CD8-positive, alpha-beta memory T cell (primary cell): ENCODE data around the gene AP1M2. TPM values are rescaled to one million over a fixed set of nuclear protein-coding genes. Genes with fewer than 3 reads are reported as not detected.
"Not testable (repeated sequence)": the region's sequence is repeated elsewhere in the genome, so short reads cannot be mapped to it uniquely, and the experiment has no call there.

ENCODE experiments used
- CTCF ChIA-PET: fragments of 350-600 bp; sonication (Branson Sonifier 250); formaldehyde crosslinking; loops from one replicate; lab custom pipeline; 2021; ENCODE audit warnings: antibody characterized with exemption; lab: Charles Lee
- POLR2A ChIA-PET: fragments of 350-600 bp; sonication (Branson Sonifier 250); formaldehyde crosslinking; loops from one replicate; lab custom pipeline; 2021; ENCODE audit warnings: antibody characterized with exemption; lab: Charles Lee
- DNase-seq, 5 donors: peaks; one replicate each; pipeline versions ENCODE4 v3.0.0 to v3.0.0-alpha.2; 2020 to 2022; ENCODE audit warnings: mixed read lengths in 1 of 5
- H3K27ac ChIP-seq: one replicate; pipeline ENCODE4 v1.7.0; 2013; ENCODE audit warnings: low read depth, mild to moderate bottlenecking, low read length, moderate library complexity
- H3K27me3 ChIP-seq: 2 replicates; pipeline ENCODE4 v1.7.0; 2013; ENCODE audit warnings: low read length, mild to moderate bottlenecking; ENCODE audit not compliant: insufficient read depth, poor library complexity, severe bottlenecking
- H3K36me3 ChIP-seq: 2 replicates; pipeline ENCODE4 v1.7.0; 2013; ENCODE audit warnings: mild to moderate bottlenecking, low read length, moderate library complexity; ENCODE audit not compliant: insufficient read depth
- H3K4me1 ChIP-seq: 2 replicates; pipeline ENCODE4 v1.7.0; 2013; ENCODE audit warnings: mild to moderate bottlenecking, low read length, moderate library complexity; ENCODE audit not compliant: insufficient read depth
- H3K4me3 ChIP-seq: 2 replicates; pipeline ENCODE4 v1.7.0; 2013; ENCODE audit warnings: mild to moderate bottlenecking, low read length
- H3K9me3 ChIP-seq: 2 replicates; pipeline ENCODE4 v1.7.0; 2013; ENCODE audit warnings: mild to moderate bottlenecking, low read length
- H3K27ac Mint-ChIP-seq, 8 donors: one replicate each; pipeline ENCODE4 v1.8.0; 2020 to 2021; ENCODE audit warnings: mixed read lengths in 8 of 8, mild to moderate bottlenecking in 6 of 8, inconsistent platforms in 3 of 8, moderate library complexity in 3 of 8
- H3K27me3 Mint-ChIP-seq, 2 donors: one replicate each; pipeline ENCODE4 v1.8.0; 2020 to 2021; ENCODE audit warnings: mixed read lengths in 2 of 2, mild to moderate bottlenecking in 1 of 2, moderate library complexity in 1 of 2
- H3K36me3 Mint-ChIP-seq, 3 donors: one replicate each; pipeline ENCODE4 v1.8.0; 2020 to 2021; ENCODE audit warnings: mixed read lengths in 3 of 3, inconsistent platforms in 1 of 3, mild to moderate bottlenecking in 1 of 3
- H3K4me1 Mint-ChIP-seq, 3 donors: one replicate each; pipeline ENCODE4 v1.8.0; 2020 to 2021; ENCODE audit warnings: mixed read lengths in 3 of 3, inconsistent platforms in 1 of 3, mild to moderate bottlenecking in 1 of 3
- H3K4me3 Mint-ChIP-seq, 7 donors: one replicate each; pipeline ENCODE4 v1.8.0; 2020 to 2021; ENCODE audit warnings: mixed read lengths in 7 of 7, mild to moderate bottlenecking in 6 of 7, moderate library complexity in 4 of 7, inconsistent platforms in 2 of 7
- H3K9me3 Mint-ChIP-seq, 5 donors: one replicate each; pipeline ENCODE4 v1.8.0; 2020 to 2022; ENCODE audit warnings: mixed read lengths in 5 of 5, mild to moderate bottlenecking in 3 of 5, moderate library complexity in 2 of 5, inconsistent platforms in 1 of 5
- polyA plus RNA-seq: library from polyadenylated mRNA; unstranded; fragments of 300-500 nt; fragmentation: Illumina TruSeq; gene quantifications from one replicate; pipeline ENCODE4 v1.2.3, GENCODE V29; 2021
- total RNA-seq, 2 experiments: library from RNA; stranded (reverse); gene quantifications; one replicate each; pipeline ENCODE4 v1.2.3, GENCODE V29; 2021

The AP1M2 gene
- total and polyA plus RNA-seq, 3 experiments from 2014 or later = not detected

DNA sequence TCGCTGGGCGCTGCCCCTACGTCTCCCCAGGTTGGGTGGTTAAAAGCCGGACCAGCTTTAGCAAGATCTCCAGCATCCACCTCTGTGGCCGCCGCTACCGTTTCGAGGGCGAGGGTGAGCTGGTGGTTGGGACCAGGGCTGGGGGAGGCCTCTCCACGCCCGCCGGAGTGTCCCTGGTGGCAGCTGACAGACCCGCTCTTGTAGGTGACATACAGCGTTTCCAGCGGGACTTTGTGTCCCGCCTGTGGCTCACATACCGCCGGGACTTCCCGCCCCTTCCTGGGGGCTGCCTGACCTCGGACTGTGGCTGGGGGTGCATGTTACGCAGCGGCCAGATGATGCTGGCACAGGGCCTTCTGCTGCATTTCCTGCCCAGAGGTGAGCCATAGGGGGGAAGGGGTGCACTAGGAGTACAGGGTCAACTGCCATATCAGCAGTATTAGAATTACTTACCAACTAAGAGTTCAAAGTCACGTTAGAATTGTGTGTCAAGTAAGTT lies 42.3 kb downstream of the AP1M2 start:
- peaks cover 11 to 27% (median 14%) of the 10 kb centered on the region in 3 donors for H3K4me1 Mint-ChIP-seq
- CTCF ChIA-PET = interaction anchor here (0.9 kb wide), 1 partner anchor 52 kb away, joined by 3 read pairs; no protein-coding TSS in a partner anchor
- peaks cover 0 to 30% (median 0%) of the 10 kb centered on the region in 3 donors for H3K36me3 Mint-ChIP-seq
- H3K9me3 Mint-ChIP-seq = no peaks in the 10 kb centered on the region
- H3K4me1 ChIP-seq = peaks cover 17% of the 10 kb centered on the region
- H3K9me3 ChIP-seq = no peaks in the 10 kb centered on the region
- DNase-seq = no peak
- H3K27me3 ChIP-seq = no peaks in the 10 kb centered on the region
- POLR2A ChIA-PET = interaction anchor here (0.6 to 1.5 kb wide), 5 partner anchors 21 to 109 kb away, joined by 3 to 5 read pairs (median 3); partner anchors contain the start of genes KRI1 and S1PR5
- peaks cover 2 to 3% of the 10 kb centered on the region in 2 donors for H3K27me3 Mint-ChIP-seq
- H3K4me3 ChIP-seq = peak overlapping the region; percentile 61
- peaks cover 15% of the 10 kb centered on the region for H3K36me3 ChIP-seq
- peak overlapping the region; percentile 90 to 96 (median 93) for H3K4me3 Mint-ChIP-seq
- peak overlapping the region; percentile 76 to 97 (median 93) for H3K27ac Mint-ChIP-seq
- H3K27ac ChIP-seq = peak overlapping the region; percentile 79

DNA sequence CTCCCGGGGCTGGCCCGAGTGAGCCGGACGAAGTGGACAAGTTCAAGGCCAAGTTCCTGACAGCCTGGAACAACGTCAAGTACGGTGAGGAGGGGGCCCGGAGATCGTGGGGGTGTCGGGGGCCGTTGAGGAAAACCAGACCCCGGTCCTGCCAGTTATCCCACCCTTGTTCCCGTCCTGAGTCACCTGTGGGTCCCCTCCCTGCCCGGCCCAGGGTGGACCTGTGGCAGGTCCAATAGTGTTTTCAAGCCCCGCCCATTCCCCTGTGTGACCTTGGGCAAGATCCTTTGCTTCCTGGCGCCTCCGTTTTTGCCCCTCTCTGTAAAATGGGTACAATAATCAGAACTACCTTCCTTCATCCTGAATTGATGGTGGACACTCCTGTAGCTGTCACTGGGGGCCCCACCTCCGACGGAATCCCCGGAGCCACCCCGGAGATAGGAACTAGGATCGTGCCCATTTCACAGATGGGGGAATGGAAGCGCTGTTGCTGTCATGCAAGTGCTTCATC lies 42.8 kb downstream of the AP1M2 start:
- H3K9me3 ChIP-seq = no peaks in the 10 kb centered on the region
- DNase-seq = no peak
- peaks cover 12% of the 10 kb centered on the region for H3K36me3 ChIP-seq
- Mint-ChIP-seq H3K27ac (peak overlapping the region; percentile 76 to 97 (median 93)), H3K4me1 (peaks cover 11 to 27% (median 14%) of the 10 kb centered on the region in 3 donors), H3K4me3 (peak overlapping the region; percentile 90 to 96 (median 93)), H3K27me3 (peaks cover 2 to 3% of the 10 kb centered on the region in 2 donors), H3K9me3 (no peaks in the 10 kb centered on the region), H3K36me3 (peaks cover 0 to 26% (median 0%) of the 10 kb centered on the region in 3 donors)
- ChIA-PET CTCF (interaction anchor here (0.9 kb wide), 1 partner anchor 52 kb away, joined by 3 read pairs; no protein-coding TSS in a partner anchor), POLR2A (interaction anchor here (0.6 to 1.5 kb wide), 5 partner anchors 22 to 109 kb away, joined by 3 to 5 read pairs (median 3); partner anchors contain the start of genes KRI1 and S1PR5)
- H3K27ac ChIP-seq = peak overlapping the region; percentile 79
- H3K27me3 ChIP-seq = no peaks in the 10 kb centered on the region
- peak overlapping the region; percentile 61 for H3K4me3 ChIP-seq
- H3K4me1 ChIP-seq = peaks cover 17% of the 10 kb centered on the region

DNA sequence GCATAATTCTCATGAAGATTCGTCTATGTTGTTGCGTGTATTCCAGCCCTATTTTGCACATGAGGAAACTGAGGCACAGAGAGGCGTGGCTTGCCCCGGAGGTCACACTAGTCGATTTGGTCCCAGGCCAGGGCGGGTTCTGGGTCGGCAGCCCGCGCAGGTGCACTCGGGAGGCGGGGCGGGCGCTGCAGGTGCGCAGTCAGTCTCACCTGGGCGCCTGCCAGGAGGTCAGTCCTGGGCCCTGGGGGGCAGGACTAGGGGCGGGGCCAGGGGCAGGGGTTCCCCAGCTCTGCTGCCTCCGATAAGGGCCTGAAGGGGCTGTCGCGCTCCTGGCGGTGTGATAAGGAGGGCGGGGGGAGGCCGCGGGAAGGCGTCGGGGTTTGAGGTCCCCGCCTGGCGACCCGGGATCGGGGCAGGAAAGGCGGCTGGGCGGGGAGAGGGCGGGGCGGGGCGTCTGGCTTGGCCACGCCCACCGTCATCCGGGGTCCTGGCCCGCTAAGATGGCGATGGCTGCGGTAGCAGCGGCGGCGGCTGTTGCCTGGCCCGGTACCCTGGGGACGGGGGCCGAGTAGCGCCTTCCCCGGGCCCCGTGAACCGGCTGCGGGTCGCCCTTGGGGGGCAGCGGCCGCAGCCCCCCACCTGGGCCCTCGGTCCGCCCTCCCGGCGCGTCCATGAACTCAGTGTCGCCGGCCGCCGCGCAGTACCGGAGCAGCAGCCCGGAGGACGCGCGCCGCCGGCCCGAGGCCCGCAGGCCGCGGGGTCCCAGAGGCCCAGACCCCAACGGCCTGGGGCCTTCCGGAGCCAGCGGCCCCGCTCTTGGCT lies 43.5 kb downstream of the AP1M2 start, which contains the start of gene ATG4D:
Gene ATG4D, plus strand, starts transcription at position 485 of the 822 bp plus-strand sequence. Its CDS starts 187 bp downstream, at position 672.
- Histone ChIP-seq H3K4me3 (peak within 1 kb of the TSS; percentile 61), H3K4me1 (peaks cover 17% of the 10 kb centered on the region), H3K9me3 (no peaks in the 10 kb centered on the region), H3K27me3 (no peaks in the 10 kb centered on the region), H3K27ac (peak within 1 kb of the TSS; percentile 79), H3K36me3 (peaks cover 6% of the 10 kb centered on the region)
- Mint-ChIP-seq H3K27me3 (peaks cover 2 to 8% of the 10 kb centered on the region in 2 donors), H3K4me3 (peak within 1 kb of the TSS; percentile 90 to 96 (median 93)), H3K9me3 (no peaks in the 10 kb centered on the region), H3K36me3 (peaks cover 0 to 19% (median 0%) of the 10 kb centered on the region in 3 donors), H3K4me1 (peaks cover 11 to 27% (median 14%) of the 10 kb centered on the region in 3 donors), H3K27ac (peak within 1 kb of the TSS; percentile 86 to 97 (median 93))
- ChIA-PET CTCF (interaction anchor here (0.9 to 4.0 kb wide), 9 partner anchors 9 to 101 kb away, joined by 3 to 56 read pairs (median 6); partner anchors contain the start of genes CDKN2D and S1PR5), POLR2A (interaction anchor here (0.8 to 2.7 kb wide), 5 partner anchors 10 to 110 kb away, joined by 3 to 14 read pairs (median 3); partner anchors contain the start of gene KRI1)
- DNase-seq = peak; percentile 78 to 88 (median 81)

DNA sequence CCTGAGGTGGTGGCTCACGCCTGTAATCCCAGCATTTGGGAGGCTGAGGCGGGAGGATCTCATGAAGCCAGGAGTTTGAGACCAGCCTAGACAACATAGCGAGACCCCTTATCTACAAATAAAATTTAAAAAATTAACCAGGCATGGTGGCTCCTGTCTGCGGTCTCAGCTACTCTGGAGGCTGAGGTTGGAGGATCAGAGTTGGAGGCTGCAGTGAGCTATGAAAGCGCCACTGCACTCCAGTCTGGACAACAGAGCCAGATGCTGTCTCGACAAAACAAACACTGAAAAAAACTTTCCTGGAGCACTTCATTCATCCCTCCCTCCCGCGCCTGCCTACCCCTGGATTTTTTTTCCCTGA lies 44.1 kb downstream of the AP1M2 start:
- CTCF ChIA-PET = interaction anchor here (0.9 to 4.0 kb wide), 9 partner anchors 10 to 102 kb away, joined by 3 to 56 read pairs (median 6); partner anchors contain the start of genes CDKN2D and S1PR5
- no peak for DNase-seq
- H3K4me3 ChIP-seq = peak overlapping the region; percentile 61
- peak overlapping the region; percentile 74 to 91 (median 88) for H3K27ac Mint-ChIP-seq
- no peaks in the 10 kb centered on the region for H3K9me3 Mint-ChIP-seq
- H3K27me3 ChIP-seq = no peaks in the 10 kb centered on the region
- H3K27me3 Mint-ChIP-seq = peaks cover 2 to 13% of the 10 kb centered on the region in 2 donors
- peaks cover 11 to 24% (median 14%) of the 10 kb centered on the region in 3 donors for H3K4me1 Mint-ChIP-seq
- H3K9me3 ChIP-seq = no peaks in the 10 kb centered on the region
- H3K4me1 ChIP-seq = peaks cover 17% of the 10 kb centered on the region
- H3K36me3 ChIP-seq = no peaks in the 10 kb centered on the region
- POLR2A ChIA-PET = interaction anchor here (0.6 to 2.7 kb wide), 6 partner anchors 11 to 110 kb away, joined by 3 to 14 read pairs (median 6); partner anchors contain the start of gene KRI1
- H3K36me3 Mint-ChIP-seq = peaks cover 0 to 13% (median 0%) of the 10 kb centered on the region in 3 donors
- peak overlapping the region; percentile 74 to 90 (median 85) for H3K4me3 Mint-ChIP-seq
- no peak overlapping the region for H3K27ac ChIP-seq

DNA sequence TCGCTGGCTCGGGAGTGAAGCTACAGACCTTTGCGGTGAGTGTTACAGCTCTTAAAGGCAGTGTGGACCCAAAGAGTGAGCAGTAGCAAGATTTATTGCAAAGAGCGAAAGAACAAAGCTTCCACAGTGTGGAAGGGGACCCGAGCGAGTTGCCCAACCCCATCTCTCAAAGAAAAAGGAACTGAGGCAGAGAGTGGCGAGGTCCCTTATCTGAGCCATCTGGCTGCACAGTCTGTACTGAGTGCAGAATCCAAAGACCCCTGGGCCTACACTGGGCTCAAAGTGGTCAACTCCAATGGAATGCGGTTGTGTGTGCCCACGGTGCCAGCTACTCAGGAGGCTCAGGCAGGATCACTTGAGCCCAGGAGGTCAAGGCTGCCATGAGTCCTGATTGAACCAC lies 48.1 kb downstream of the AP1M2 start:
- CTCF ChIA-PET, H3K36me3 ChIP-seq, H3K9me3 ChIP-seq, H3K27me3 ChIP-seq, H3K4me3 ChIP-seq, H3K4me1 ChIP-seq, H3K9me3 Mint-ChIP-seq, H3K36me3 Mint-ChIP-seq, H3K4me1 Mint-ChIP-seq, H3K27ac ChIP-seq, POLR2A ChIA-PET, DNase-seq: not testable (repeated sequence)
- Mint-ChIP-seq H3K4me3 (peak overlapping the region in 1 of 7 donors; percentile 35), H3K27ac (peak overlapping the region in 1 of 8 donors; percentile 24), H3K27me3 (peaks cover 7 to 20% of the 10 kb centered on the region in 2 donors)

DNA sequence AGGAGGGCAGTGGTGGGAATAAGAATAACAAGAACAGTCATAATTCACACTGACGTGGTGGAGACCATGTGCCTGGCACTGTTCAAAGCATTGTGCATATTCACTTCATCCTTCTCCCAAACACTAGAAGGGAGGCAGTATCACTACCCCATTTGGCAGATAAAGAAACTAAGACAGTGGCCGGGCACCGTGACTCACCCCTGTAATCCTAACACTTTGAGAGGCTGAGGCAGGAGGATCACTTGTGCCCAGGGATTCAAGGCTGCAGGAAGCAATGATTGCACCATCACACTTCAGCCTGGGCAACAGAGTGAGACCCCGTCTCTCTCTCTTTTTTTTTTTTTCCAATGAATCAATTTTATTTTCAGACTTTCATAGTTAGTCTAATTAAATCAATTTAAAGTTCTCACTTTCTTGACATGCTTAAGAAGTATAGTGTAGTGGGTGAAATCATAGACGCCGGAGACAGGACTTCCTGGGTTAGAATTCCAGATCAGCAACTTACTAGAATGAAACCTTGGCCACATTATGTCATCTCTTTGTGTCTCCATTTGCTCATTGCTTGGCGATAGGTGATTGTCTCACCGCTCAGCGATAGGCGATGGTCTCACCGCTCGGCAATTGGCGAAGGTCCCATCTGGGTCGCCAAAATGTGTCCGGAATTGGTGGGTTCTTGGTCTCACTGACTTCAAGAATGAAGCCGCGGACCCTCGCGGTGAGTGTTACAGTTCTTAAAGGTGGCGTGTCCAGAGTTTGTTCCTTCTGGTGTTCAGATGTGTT lies 48.7 kb downstream of the AP1M2 start:
- no peak for DNase-seq
- Mint-ChIP-seq H3K4me1 (peaks cover 2 to 4% (median 3%) of the 10 kb centered on the region in 3 donors), H3K27ac (peak overlapping the region in 1 of 8 donors; percentile 24), H3K9me3 (no peaks in the 10 kb centered on the region), H3K4me3 (peak overlapping the region in 1 of 7 donors; percentile 35), H3K27me3 (peaks cover 7 to 20% of the 10 kb centered on the region in 2 donors), H3K36me3 (no peaks in the 10 kb centered on the region)
- CTCF ChIA-PET = interaction anchor here (1.0 to 1.3 kb wide), 2 partner anchors 25 to 27 kb away, joined by 3 to 4 read pairs; no protein-coding TSS in a partner anchor
- Histone ChIP-seq H3K4me1 (peaks cover 5% of the 10 kb centered on the region), H3K27ac (no peak overlapping the region), H3K27me3 (no peaks in the 10 kb centered on the region), H3K36me3 (no peaks in the 10 kb centered on the region), H3K9me3 (no peaks in the 10 kb centered on the region), H3K4me3 (no peak overlapping the region)
- POLR2A ChIA-PET = no interaction called here

DNA sequence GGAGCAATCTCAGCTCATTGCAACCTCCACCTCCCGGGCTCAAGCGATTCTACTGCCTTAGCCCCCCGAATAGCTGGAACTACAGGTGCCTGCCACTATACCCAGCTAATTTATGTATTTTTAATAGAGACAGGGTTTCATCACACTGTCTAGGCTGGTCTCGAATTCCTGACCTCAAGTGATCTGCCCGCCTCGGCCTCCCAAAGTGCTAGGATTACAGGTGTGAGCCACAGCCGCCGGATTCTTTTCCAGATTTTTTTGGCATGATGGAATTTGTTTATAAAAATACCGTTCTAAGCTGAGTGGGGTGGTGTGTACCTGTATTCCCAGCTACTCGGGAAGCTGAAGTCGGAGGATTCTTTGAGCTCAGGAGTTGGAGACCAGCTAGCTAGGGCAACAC lies 49.4 kb downstream of the AP1M2 start:
- Mint-ChIP-seq H3K36me3 (no peaks in the 10 kb centered on the region), H3K4me1 (no peaks in the 10 kb centered on the region), H3K27me3 (peaks cover 7 to 21% of the 10 kb centered on the region in 2 donors), H3K4me3 (no peak overlapping the region), H3K27ac (no peak overlapping the region), H3K9me3 (no peaks in the 10 kb centered on the region)
- DNase-seq = no peak
- Histone ChIP-seq H3K4me3 (no peak overlapping the region), H3K27me3 (no peaks in the 10 kb centered on the region), H3K9me3 (no peaks in the 10 kb centered on the region), H3K4me1 (no peaks in the 10 kb centered on the region), H3K27ac (no peak overlapping the region), H3K36me3 (no peaks in the 10 kb centered on the region)
- CTCF ChIA-PET = interaction anchor here (1.0 to 1.3 kb wide), 2 partner anchors 25 to 27 kb away, joined by 3 to 4 read pairs; no protein-coding TSS in a partner anchor
- POLR2A ChIA-PET = no interaction called here
